Fibroblast of skin of left quadriceps (primary cell): ENCODE measurements around the gene TRIOBP.

ENCODE experiments used
- DNase-seq, 2 experiments: peaks; one replicate each; pipeline ENCODE4 v3.0.0-alpha.2; 2013; ENCODE audit warnings: low read depth in 2 of 2

Gene TRIOBP

DNA sequence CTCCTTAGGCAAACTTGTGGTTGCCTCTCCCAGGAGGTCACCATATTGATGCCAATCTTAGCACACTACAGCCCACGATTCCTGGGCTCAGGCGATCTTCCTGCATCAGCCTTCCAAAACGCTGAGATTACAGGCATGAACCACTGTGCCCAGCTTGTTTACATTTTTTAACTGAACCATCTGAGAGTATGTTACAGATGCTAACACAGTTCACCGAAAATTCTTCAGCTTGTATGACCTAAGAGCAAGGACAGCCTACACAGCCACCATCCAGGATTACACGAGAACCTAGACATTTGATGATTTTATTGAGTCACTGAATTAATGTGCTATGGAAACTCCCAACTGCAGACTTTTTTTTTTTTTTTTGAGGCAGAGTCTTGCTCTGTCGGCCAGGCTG is 27.3 kb upstream of the TRIOBP start:
- DNase-seq, result no peak

DNA sequence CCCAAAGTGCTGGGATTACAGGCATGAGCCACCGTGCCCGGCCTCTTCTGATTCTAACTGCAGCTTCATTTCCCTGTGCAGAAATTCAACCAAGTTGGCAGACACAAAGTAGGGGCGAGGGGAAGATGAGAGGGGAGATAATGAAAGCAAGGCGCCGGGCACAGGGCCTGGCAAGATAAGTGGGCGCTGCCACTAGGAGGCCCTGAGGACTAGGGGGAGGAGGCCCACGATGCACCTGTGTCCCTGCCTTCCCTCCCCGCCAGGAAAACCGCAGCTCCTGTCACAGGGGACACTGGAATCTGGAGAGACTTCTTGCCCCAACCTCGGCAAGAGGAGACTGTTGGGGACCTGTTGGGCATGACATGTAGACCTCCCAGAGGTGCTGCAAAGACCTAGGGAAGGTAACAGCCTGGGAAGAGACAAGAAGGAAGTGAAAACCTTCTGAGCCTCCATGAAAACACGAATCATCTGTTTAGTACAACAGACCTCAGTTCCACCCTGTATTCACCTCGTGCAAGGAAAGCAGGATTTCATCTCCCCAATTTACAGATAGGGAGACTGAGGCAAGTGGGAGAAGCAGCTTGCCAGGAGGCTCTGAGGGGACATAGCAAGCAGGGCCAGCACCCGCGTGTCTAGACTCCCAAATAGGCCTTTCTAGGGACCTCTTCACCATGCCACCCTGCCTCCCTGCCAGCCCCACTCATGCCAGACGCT is 24.5 kb upstream of the TRIOBP start:
- no peak for DNase-seq

DNA sequence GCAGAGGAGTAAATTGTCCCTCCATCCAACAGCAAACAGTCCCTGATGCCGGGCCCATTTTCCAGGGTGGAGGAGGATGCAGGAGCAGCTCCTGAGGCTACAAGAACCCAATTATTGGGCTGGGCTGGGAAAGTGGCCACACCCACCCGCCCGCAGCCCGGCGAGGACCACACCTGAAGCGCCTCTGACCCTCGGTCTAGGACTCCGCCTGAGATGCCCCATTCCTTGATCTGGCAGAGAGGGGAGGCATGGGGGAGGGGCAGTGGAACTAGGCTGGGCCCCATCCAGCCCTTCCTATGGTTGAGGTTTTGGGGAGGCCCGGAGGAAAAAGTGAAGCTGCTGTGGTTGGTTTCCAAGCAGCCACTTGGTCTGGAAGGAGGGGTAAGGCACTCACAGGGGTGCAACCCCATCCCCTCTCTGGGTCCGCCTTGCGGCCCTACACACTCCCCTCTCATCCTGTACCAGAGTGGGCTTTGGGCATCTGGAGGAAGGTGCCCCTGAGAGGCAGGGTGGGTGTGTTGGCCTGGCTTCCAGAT is 23.9 kb upstream of the TRIOBP start:
- DNase-seq, result no peak

DNA sequence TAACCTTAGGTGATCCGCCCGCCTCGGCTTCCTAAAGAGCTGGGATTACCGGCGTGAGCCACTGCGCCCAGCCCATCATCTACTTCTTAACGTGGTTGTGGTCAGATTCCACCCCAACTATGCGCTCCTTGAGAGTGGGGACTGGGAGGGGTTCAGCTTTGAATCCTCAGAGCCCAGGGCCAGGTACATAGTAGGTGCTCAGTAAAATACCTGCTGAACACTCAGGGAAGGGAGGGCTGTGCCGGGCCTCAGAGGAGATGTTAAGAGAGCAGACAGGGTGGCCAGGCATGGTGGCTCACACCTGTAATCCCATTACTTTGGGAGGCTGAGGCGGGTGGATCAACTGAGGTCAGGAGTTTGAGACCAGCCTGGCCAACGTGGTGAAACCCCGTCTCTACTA is 22.6 kb upstream of the TRIOBP start:
- DNase-seq, result no peak

DNA sequence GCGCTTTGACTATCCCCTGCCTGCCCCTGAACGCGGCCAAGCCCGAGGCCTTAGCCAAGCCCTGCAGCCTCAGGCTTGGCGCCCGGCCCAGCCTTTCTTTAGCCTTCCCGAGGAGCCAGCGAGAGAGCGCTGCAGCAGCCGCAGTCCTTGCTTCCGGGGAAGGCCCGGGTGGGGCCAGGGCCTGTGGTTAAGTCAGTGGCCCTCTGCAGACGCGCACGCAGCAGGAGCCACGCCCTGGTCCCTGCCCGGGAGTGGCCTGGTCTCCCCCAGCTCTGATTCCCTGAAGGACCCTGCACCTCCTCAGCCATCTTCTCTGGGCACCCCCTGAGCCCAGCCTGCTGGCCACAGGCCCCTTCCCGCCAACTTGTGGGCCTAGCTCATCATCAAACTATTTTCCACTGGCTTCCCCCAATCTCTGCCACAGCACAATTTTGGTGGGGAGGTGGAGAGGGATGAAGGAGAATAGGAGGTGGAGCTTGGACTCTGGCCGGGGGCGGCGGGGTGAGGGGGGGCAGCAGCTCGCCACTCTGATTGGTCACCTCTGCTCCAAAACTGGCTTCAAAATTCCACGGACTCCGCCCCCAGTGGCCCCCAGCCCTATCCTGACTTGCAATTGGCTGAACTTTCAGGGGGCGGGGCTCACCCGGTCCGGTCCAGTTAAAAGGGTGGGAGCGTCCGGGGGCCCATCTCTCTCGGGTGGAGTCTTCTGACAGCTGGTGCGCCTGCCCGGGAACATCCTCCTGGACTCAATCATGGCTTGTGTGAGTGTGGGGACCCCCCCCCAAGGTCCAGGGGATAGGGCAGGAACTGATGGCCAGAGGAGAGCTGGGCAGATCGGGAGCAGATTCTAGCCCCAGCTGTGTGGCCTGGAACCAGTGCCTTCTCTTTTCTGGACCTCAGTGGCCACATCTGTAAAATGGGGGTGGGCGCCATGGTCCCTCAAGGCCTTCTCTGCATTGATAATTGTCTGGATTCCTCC is 21.6 kb upstream of the TRIOBP start, which contains the start of gene LGALS1:
LGALS1 (plus strand) TSS at position 686 of the 979 bp plus-strand sequence; CDS start at position 753, 67 bp downstream.
- peak; percentile 98 for DNase-seq

DNA sequence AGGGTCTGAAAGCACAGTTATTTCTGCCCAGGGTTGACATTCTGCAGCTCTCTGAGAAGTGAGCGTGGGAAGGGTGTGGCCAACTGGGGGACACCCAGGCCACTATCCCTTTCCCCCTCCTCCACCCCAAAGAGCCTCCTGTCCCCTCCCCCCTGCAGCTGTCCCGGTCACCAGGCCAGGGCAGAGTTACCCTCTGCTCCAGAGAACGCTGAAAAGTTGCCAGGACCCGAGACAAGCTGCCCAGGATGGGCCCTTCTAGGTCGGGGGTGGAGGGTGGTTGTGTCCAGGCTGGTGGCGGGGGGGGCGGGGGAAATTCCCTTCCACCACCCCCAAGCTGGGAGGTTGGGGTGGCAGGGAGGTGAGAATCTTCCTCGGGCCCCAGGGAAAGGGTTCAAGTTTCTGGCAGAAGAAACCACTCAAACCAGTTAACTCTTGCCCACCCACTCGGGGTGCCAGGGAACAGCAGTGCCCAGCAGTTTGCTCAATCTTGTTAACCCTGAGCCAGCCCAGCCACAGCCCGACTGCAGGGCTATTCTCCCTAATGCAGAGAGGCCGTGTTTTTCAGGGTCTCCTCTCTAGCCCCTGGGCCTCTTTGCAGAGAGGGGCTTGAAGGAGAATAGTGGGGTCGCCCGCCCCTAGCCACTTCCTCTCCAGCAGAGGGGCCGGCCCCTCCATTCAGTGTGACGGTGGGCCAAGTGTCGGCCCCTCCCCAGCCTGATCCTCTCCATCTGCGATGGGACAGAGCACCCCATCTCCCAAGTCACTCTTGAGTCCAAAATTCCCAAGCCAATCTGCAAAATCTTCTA is 20.7 kb upstream of the TRIOBP start:
- DNase-seq, result no peak

DNA sequence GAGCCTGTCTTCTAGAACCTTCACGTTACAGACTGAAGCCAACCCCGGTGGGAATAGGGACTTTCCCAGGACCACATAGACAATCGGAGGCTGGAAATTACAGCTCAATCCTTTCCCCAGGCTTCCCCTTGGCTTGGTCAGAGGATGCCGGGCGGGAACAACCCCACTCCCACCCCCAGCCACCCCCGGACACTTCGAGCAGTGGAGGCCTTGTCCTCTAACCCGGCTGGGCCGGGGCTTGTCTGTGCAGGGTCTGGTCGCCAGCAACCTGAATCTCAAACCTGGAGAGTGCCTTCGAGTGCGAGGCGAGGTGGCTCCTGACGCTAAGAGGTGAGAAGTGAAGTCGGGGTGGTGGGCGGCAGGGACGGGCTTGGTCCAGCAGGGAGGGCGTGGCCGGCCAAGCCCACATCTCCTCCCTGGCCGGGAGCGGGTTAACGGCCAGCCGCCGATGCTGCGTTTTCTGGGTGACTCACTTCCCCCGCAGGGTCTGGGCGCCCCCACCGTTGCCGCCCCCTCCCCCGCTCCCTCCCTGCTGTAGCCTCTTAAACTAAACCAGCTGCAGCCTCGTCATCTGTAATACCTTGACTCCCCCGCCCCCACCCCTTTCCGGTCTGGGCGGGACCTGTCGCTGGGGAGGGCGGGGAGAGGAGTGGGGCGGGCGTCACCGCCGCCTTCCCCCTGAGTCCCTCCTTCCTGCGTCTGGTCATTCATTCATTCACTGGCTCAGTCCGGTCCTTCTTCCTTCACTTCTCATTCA is 19.9 kb upstream of the TRIOBP start:
- peak; percentile 96 for DNase-seq

DNA sequence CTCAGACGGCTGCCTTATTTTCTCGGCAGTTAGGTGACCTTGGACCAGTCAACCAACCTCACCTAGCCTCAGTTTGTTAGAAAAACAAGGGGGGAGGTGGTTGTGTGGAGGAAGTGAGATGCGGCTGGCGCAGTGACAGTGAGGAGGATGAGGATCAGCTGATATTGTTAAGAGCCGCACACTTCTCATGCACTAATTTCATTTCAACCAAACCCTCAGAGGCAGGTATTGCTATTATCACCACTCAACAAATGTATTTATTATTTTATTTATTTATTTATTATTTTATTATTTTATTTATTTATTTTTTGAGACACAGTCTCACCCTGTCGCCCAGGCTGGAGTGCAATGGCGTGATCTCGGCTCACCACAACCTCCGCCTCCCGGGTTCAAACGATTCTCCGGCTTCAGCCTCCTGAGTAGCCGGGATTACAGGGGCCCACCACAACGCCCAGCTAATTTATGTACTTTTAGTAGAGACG is 19.3 kb upstream of the TRIOBP start:
- DNase-seq, result no peak

DNA sequence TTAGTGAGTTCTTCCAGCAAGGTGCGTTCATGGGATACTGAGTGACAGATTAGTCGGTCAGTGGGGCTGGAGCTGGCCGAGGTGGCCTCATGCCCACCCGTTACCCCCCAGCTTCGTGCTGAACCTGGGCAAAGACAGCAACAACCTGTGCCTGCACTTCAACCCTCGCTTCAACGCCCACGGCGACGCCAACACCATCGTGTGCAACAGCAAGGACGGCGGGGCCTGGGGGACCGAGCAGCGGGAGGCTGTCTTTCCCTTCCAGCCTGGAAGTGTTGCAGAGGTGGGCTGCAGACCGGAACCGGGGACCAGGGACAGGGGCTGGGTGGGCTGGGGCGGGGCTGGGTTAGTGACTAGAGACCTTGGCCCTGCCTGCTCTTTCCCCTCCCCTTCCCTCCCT is 18.5 kb upstream of the TRIOBP start:
- DNase-seq, result no peak

DNA sequence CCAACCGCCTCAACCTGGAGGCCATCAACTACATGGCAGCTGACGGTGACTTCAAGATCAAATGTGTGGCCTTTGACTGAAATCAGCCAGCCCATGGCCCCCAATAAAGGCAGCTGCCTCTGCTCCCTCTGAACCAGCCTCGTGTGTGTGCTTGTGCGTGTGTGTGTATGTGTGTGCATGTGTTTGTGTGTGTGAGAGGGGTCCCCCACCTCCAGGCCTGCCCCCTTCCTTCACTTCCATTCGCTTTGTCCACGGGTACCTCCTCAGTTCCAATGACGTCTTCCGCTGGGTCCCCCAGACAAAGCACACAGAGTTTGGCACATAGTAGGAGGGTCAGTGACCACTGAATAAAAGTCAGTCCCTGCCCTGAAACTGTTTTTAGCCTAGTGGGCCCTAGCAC is 17.2 kb upstream of the TRIOBP start:
- DNase-seq, result no peak

DNA sequence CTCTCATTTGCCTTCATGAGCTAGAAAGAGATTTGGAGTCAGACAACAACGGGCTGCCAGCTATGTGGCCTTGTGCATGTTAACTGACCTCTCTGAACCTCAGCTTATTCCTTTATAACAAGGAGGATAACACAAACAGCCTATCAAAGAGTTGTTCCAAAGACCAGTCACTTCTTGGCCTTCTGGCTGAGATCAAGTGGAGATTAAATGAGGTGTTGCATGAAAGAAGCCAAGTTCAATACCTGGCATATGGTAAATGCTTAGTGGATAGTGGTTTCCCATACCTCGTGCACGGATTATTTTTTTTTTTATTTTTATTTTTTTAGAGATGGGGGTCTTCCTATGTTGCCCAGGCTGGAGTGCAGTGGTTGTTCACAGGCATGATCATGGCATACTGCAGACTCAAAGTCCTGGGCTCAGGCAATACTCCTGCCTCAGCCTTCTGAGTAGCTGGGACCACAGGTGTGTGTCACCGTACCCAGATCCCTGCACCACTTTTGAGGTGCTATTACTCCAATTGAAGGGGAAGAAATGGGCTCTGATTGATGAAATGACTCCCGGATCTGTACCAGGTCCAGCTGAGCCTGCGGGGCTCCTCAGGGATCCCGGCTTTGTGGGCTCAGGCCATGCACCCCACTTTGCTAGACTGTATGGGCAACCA is 16.5 kb upstream of the TRIOBP start:
- DNase-seq, result no peak

DNA sequence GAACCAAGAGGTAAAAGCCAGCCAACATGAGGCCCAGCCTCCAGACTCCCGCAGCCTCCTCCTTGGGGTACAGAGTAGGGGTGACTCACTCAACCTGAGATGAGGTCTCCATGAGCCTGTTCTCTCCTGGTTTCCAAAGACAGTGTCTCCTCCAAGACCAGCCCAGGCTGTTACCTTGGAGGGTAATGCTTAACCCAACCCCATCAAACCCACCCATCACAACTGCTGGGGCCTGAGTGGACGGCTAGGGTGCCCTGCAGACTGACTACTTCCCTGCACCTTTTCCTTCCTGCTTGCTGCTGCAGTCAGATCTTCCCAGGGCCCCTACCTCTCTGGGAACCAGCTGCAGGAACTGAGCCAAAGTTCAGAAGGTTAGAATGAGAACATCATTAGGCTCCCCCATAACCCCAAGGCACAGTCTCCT is 15.8 kb upstream of the TRIOBP start:
- DNase-seq, result no peak

DNA sequence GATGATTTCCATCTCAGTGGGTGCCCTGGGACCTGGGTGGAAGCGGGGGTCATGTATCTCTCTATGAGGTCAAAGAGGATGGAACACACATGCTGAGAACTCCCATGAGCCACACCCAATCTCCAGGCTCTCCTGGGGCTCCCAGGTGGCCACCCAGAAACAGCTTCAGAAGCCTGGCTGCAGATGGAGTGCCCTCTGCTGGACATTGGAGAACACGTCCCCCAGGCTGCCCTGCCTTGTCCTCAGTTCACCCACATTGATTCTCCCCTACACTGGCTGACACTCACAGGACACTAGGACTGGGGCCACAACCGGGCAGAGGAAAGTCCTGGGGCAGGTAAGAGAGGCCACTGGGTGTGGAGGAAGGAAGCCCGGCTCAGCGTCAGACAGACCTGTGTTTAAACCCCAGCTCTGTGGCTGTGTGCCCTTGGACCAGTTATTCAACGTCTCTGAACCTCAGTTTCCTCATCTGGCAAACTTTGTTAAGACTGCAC is 15.2 kb upstream of the TRIOBP start:
- DNase-seq, result no peak

DNA sequence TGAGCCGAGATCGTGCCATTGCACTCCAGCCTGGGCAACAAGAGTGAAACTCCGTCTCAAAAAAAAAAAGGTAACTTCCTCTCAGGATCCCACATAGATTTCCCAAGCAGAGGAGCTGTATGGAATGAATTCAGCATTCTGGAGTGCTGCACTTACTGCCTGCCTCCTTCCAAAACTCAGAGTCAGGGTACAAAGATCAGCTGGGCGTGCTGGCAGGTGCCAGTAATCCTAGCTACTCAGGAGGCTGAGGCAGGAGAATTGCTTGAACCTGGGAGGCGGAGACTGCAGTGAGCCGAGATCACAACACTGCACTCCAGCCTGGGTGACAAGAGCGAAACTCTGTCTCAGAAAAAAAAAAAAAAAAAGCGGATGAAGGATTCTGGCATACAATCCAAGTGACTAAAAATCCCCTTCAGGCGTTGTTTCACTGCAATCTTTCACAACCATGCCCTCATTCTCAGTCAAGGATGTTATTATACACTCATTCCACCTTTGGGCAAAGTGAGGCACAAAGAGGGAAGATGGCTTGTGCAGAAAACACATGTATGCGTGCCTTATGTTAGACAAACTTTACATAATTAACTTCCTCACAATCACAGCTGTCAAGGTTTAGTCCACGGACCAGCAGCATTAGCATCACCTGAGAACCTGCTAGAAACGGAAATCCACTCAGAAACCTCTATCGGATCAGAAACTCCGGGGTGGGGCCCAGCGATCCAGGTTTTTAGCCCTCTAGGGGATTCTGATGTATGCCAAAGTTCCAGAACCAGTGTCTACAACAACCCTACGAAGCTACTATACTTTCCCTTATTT is 11.8 kb upstream of the TRIOBP start:
- DNase-seq, result no peak

DNA sequence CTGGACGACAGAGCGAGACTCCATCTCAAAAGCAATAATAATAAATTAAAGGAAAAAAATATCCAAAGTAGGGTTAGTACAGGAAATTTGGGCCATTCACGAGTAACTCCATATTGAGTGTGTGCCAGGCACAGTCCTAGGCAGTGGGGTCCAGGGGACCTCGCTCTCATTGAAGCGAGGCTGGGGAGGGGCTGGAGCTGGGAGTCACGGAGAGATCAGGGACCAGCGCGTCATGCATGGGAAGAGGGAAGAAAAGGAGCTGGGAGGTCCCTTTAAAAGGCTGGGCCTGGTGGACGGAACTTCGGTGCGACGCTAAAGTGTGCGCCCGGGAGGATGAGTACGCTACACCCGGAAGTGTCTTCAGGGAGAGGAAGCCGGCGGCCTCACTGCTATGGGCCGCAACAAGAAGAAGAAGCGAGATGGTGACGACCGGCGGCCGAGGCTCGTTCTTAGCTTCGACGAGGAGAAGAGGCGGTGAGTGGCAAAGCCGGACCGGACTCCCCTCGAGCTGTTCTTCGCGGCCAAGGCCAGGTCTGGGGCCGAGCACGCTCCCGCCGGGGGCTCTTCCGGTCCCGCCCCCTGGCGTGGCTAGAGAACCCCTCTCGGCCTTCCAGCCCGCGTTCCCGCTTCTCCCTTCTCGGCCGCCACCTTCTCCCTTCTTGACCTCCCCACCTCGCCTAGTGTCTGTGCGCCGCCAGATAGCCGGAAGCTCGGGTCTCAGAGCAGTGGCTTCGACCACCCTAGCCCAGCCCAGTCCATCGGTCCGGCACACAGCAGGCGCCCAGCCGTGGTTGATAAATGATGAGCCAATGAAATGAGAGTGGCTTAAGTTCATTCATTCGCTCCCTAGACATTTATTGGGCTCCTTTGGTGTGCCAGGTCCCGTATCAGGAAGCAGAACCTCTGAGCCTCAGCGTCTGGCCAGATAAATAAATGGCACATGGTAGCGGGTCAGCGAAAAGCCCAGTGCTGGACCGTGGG is 10.6 kb upstream of the TRIOBP start, which contains the start of gene NOL12:
NOL12 (plus strand) TSS at position 342 of the 981 bp plus-strand sequence; CDS start at position 392, 50 bp downstream.
- peak; percentile 72 to 74 for DNase-seq

DNA sequence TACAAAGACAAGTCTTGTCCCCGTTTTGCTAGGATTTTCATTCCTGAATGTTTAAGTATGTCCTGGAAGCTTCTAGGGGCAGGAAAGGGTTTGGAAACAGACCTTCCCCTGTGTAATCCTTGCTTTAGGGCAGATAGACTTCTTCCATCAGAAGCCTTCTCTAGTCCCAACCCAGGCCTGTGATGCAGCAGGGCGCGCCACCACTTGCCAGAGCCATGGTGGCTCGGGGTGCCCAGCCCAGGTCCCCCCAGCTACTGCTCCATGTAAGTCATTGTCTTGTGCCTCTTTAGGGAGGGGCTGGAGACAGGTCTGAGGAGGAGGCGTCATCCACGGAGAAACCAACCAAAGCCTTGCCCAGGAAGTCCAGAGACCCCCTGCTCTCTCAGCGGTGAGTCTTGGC is 6.4 kb upstream of the TRIOBP start:
- DNase-seq, result no peak

DNA sequence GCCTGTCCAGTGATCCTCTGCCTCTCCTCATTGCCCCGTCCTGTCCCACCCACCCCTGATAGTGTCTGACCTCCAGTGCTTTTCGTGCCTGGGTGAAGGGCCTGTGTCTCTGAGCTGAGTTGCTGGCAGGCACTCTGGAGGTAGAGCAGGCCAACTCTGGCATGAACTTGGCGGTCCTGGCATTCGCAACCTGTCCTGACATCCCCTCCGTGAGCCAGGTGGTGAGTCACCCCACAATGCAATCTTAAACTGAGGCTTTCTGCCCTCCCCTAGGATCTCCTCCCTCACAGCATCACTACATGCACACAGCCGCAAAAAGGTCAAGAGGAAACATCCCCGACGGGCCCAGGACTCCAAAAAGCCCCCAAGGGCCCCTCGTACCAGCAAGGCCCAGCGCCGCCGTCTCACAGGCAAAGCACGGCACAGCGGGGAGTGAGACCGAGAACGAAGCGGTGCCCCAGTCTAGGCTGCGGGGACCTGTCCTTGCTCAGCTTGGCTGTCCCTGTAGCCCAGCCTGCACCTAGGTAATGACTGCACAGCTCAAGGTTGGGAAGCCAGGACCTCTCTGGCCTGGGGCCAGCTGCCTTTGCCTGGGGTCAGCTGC is 5.8 kb upstream of the TRIOBP start:
- DNase-seq, result no peak
